Measurements from ENCODE around the gene GNAL. TPM values are rescaled to one million over a fixed set of nuclear protein-coding genes. Genes with fewer than 3 reads are reported as not detected.

Gene GNAL
- total RNA-seq, 1 experiment from 2014 or later: 24.0 TPM

DNA sequence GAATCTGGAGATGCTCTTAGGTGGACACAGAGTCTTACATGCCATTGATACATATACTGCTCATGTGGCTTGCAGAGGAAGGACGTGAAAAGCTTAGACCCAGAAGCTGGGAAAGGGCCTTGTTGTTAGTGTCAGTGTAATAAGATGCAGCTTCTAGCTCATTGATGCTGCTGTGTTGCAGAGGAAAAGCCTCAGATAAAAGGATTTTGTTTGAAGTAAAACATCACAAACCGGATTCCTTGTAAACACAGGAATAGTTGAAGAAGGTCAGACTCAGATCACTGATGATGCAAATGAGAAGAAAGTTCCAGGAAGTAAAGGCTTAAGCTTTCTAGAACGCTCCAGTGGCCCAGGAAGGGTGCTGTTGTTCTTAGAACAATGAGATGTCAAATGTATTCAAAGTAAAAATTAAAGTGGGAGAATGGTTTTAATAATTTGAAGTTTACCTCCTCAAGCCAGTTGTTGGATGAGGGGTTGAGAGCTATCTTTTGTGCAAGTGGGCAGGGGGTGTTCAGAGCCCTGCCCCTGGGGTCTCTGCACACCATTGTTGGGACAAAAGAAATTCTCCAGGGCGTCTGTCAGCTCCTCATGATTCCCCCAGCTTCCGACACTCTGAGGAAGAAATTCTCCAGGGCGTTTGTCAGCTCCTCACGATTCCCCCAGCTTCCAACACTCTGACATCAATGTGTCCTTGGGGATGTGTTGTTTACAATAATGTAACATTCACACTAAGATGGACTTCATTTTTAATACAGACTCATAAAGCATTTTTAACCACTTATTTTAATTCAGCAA, 100.8 kb downstream of the GNAL start:
- Histone ChIP-seq H3K23ac (ENCODE audit: insufficient read length, low read depth, low read length) (no peak overlapping the region), H2AFZ (ENCODE audit: low read length) (no peak overlapping the region), H4K20me1 (ENCODE audit: control insufficient read depth, insufficient read depth, insufficient read length) (no peaks in the 10 kb centered on the region), H4K8ac (replicated peaks; ENCODE audit: insufficient read length, low read depth, low read length) (no peak overlapping the region), H2BK12ac (ENCODE audit: insufficient read length, low read depth, low read length) (peak overlapping the region; percentile 17), H3K27ac (ENCODE audit: insufficient read length, low read depth, low read length) (peak overlapping the region; percentile 70), H3K56ac (ENCODE audit: insufficient read length, low read depth, low read length) (no peak overlapping the region), H3K23me2 (ENCODE audit: insufficient read length, low read depth, low read length, poor library complexity, severe bottlenecking) (no peaks in the 10 kb centered on the region), H3K4ac (ENCODE audit: low read depth, low read length) (no peak overlapping the region), H3T11ph (ENCODE audit: low read length) (peak overlapping the region; percentile 29), H3K9ac (ENCODE audit: extremely low read depth, insufficient read length, low read length) (no peak overlapping the region), H2BK120ac (ENCODE audit: low read depth, low read length, poor library complexity, severe bottlenecking) (no peak overlapping the region), H4K5ac (ENCODE audit: insufficient read length, low read depth, low read length) (peak overlapping the region; percentile 69), H4K91ac (ENCODE audit: insufficient read length, low read depth, low read length) (no peak overlapping the region), H3K4me2 (ENCODE audit: insufficient read depth, insufficient read length, low read length) (no peak overlapping the region), H2BK5ac (ENCODE audit: insufficient read length, low read length) (no peak overlapping the region), H3K14ac (ENCODE audit: insufficient read depth, low read length) (no peak overlapping the region), H3K79me2 (ENCODE audit: insufficient read depth, low read length) (0 out of 2 replicates have a peak, but pooled peaks cover 2% of the 10 kb centered on the region), H3K9me3 (ENCODE audit: control insufficient read depth, low read depth, low read length) (no peaks in the 10 kb centered on the region), H3K27me3 (ENCODE audit: insufficient read depth, low read length) (no peaks in the 10 kb centered on the region), H3K18ac (ENCODE audit: insufficient read length, low read depth, low read length) (no peak overlapping the region), H2BK20ac (ENCODE audit: low read depth, low read length, poor library complexity, severe bottlenecking) (no peak overlapping the region), H2AK5ac (ENCODE audit: insufficient read length, low read length) (peak overlapping the region; percentile 94), H2BK15ac (ENCODE audit: low read depth, low read length) (no peak overlapping the region), H3K4me1 (ENCODE audit: insufficient read depth, low read length) (peaks cover 11% of the 10 kb centered on the region; the same call in 1 of the 2 replicates), H3K79me1 (ENCODE audit: insufficient read depth, low read depth, low read length, poor library complexity, severe bottlenecking) (no peaks in the 10 kb centered on the region)
- Mint-ChIP-seq H3K36me3 (ENCODE audit: insufficient read depth in 1 of 3, low read depth in 3 of 3) (peaks cover 0 to 13% (median 4%) of the 10 kb centered on the region in 3 experiments; a peak in 2 of 7 replicates), H3K27me3 (ENCODE audit: low read depth) (no peaks in the 10 kb centered on the region), H3K4me1 (peaks cover 49 to 61% of the 10 kb centered on the region in 2 experiments), H3K9me3 (peaks cover 0 to 2% of the 10 kb centered on the region in 2 experiments; a peak in 1 of 5 replicates), H3K27ac (peak overlapping the region; percentile 85 to 95 (median 86)), H3K4me3 (no peak overlapping the region)
- no peak for DNase-seq
- TF ChIP-seq, protein P1, sequence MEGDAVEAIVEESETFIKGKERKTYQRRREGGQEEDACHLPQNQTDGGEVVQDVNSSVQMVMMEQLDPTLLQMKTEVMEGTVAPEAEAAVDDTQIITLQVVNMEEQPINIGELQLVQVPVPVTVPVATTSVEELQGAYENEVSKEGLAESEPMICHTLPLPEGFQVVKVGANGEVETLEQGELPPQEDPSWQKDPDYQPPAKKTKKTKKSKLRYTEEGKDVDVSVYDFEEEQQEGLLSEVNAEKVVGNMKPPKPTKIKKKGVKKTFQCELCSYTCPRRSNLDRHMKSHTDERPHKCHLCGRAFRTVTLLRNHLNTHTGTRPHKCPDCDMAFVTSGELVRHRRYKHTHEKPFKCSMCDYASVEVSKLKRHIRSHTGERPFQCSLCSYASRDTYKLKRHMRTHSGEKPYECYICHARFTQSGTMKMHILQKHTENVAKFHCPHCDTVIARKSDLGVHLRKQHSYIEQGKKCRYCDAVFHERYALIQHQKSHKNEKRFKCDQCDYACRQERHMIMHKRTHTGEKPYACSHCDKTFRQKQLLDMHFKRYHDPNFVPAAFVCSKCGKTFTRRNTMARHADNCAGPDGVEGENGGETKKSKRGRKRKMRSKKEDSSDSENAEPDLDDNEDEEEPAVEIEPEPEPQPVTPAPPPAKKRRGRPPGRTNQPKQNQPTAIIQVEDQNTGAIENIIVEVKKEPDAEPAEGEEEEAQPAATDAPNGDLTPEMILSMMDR (conservative IDR thresholded peaks at IDR 0.05): no peak
- no CpG with 5 or more reads among the region's 7 CpGs for WGBS (ENCODE audit: extremely low coverage, insufficient read length, low lambda C conversion rate)
